Measurements from ENCODE around the gene SHANK3. TPM values are rescaled to one million over a fixed set of nuclear protein-coding genes. Genes with fewer than 3 reads are reported as not detected.

The SHANK3 gene
- total and polyA plus RNA-seq, 4 donors, result 1.1 to 10.0 (median 5.8) TPM

DNA sequence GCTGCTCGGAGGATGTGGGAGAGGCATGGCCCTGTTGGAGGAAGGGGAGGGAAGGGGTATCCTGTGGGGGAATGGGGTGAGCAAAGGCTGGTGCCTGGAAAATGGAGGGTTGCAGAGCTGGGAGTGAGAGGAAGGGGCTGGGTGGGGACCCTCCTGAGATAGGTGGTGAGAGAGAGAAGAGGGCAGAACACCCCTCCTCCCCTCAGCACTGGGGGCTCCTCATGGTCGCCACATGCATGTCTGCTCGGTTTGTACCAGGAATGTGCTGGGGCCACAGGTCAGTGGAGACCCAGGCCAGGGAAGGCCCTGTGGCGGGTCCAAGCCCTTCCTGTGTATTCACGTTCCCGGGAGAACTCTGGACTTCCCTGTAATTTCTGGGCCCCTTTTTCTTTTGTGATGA, 37.6 kb downstream of the SHANK3 start:
- no peaks in the 10 kb centered on the region for H3K27me3 ChIP-seq (ENCODE audit: control insufficient read depth in 4 of 4, insufficient read depth in 4 of 4, low read length in 3 of 4)
- no peak for TF ChIP-seq RAD21 (IDR thresholded peaks at IDR 0.05)
- no peak for TF ChIP-seq TAF1 (conservative IDR thresholded peaks at IDR 0.05)
- TF ChIP-seq SP1 (IDR thresholded peaks at IDR 0.05), result no peak
- TF ChIP-seq, protein P1, sequence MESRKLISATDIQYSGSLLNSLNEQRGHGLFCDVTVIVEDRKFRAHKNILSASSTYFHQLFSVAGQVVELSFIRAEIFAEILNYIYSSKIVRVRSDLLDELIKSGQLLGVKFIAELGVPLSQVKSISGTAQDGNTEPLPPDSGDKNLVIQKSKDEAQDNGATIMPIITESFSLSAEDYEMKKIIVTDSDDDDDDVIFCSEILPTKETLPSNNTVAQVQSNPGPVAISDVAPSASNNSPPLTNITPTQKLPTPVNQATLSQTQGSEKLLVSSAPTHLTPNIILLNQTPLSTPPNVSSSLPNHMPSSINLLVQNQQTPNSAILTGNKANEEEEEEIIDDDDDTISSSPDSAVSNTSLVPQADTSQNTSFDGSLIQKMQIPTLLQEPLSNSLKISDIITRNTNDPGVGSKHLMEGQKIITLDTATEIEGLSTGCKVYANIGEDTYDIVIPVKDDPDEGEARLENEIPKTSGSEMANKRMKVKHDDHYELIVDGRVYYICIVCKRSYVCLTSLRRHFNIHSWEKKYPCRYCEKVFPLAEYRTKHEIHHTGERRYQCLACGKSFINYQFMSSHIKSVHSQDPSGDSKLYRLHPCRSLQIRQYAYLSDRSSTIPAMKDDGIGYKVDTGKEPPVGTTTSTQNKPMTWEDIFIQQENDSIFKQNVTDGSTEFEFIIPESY (IDR thresholded peaks at IDR 0.05), result no peak
- TF ChIP-seq FOXA1 (IDR thresholded peaks at IDR 0.05), result no peak
- no peak for TF ChIP-seq FOXA2 (IDR thresholded peaks at IDR 0.05)
- TF ChIP-seq JUND (IDR thresholded peaks at IDR 0.05), result no peak
- TF ChIP-seq YY1 (IDR thresholded peaks at IDR 0.05), result no peak
- TF ChIP-seq RXRA (IDR thresholded peaks at IDR 0.05), result no peak
- no peak for TF ChIP-seq HNF4A (conservative IDR thresholded peaks at IDR 0.05)
- TF ChIP-seq, protein P2, sequence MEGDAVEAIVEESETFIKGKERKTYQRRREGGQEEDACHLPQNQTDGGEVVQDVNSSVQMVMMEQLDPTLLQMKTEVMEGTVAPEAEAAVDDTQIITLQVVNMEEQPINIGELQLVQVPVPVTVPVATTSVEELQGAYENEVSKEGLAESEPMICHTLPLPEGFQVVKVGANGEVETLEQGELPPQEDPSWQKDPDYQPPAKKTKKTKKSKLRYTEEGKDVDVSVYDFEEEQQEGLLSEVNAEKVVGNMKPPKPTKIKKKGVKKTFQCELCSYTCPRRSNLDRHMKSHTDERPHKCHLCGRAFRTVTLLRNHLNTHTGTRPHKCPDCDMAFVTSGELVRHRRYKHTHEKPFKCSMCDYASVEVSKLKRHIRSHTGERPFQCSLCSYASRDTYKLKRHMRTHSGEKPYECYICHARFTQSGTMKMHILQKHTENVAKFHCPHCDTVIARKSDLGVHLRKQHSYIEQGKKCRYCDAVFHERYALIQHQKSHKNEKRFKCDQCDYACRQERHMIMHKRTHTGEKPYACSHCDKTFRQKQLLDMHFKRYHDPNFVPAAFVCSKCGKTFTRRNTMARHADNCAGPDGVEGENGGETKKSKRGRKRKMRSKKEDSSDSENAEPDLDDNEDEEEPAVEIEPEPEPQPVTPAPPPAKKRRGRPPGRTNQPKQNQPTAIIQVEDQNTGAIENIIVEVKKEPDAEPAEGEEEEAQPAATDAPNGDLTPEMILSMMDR (IDR thresholded peaks at IDR 0.05; ENCODE audit: low read depth, low read length, missing input control), result no peak
- no peak for TF ChIP-seq NR2F2 (IDR thresholded peaks at IDR 0.05)
- TF ChIP-seq, protein P3, sequence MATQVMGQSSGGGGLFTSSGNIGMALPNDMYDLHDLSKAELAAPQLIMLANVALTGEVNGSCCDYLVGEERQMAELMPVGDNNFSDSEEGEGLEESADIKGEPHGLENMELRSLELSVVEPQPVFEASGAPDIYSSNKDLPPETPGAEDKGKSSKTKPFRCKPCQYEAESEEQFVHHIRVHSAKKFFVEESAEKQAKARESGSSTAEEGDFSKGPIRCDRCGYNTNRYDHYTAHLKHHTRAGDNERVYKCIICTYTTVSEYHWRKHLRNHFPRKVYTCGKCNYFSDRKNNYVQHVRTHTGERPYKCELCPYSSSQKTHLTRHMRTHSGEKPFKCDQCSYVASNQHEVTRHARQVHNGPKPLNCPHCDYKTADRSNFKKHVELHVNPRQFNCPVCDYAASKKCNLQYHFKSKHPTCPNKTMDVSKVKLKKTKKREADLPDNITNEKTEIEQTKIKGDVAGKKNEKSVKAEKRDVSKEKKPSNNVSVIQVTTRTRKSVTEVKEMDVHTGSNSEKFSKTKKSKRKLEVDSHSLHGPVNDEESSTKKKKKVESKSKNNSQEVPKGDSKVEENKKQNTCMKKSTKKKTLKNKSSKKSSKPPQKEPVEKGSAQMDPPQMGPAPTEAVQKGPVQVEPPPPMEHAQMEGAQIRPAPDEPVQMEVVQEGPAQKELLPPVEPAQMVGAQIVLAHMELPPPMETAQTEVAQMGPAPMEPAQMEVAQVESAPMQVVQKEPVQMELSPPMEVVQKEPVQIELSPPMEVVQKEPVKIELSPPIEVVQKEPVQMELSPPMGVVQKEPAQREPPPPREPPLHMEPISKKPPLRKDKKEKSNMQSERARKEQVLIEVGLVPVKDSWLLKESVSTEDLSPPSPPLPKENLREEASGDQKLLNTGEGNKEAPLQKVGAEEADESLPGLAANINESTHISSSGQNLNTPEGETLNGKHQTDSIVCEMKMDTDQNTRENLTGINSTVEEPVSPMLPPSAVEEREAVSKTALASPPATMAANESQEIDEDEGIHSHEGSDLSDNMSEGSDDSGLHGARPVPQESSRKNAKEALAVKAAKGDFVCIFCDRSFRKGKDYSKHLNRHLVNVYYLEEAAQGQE (IDR thresholded peaks at IDR 0.05), result no peak
- no peak overlapping the region for H3K27ac ChIP-seq (ENCODE audit: low read depth in 1 of 2, low read length in 2 of 2)
- H3K9me3 ChIP-seq (ENCODE audit: control insufficient read depth in 4 of 4, low read length in 3 of 4), result no peaks in the 10 kb centered on the region
- WGBS, result 86% methylated on average over 6 of the region's 6 CpGs
- H3K9ac ChIP-seq (ENCODE audit: low read depth in 1 of 2, low read length in 2 of 2), result no peak overlapping the region
- H3K4me3 ChIP-seq (ENCODE audit: low read depth in 1 of 3, low read length in 3 of 3), result no peak overlapping the region
- no peak for DNase-seq (ENCODE audit: low spot score)
- peaks cover 0 to 17% (median 7%) of the 10 kb centered on the region in 4 donors for H3K36me3 ChIP-seq (ENCODE audit: control insufficient read depth in 4 of 4, insufficient read depth in 3 of 4, low read depth in 1 of 4, low read length in 3 of 4)
- H3K4me1 ChIP-seq (ENCODE audit: control insufficient read depth in 4 of 4, insufficient read depth in 4 of 4, low read length in 3 of 4), result peaks cover 0 to 16% (median 6%) of the 10 kb centered on the region in 4 donors

DNA sequence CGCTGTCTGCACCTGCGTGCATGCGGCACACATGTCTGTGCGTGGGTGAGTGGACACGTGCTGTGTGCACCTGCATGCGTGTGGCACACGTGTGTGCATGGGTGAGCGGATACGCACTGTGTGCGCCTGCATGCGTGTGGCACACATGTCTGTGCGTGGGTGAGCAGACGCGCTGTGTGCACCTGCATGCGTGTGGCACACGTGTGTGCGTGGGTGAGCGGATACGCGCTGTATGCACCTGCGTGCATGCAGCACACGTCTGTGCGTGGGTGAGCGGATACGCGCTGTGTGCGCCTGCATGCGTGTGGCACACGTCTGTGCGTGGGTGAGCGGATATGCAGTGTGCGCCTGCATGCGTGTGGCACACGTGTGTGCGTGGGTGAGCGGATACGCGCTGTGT, 38.3 kb downstream of the SHANK3 start:
- no peak overlapping the region for H3K27ac ChIP-seq (ENCODE audit: low read depth in 1 of 2, low read length in 2 of 2)
- 96% methylated on average over 38 of the region's 38 CpGs for WGBS
- H3K9ac ChIP-seq (ENCODE audit: low read depth in 1 of 2, low read length in 2 of 2), result no peak overlapping the region
- peaks cover 0 to 16% (median 6%) of the 10 kb centered on the region in 4 donors for H3K4me1 ChIP-seq (ENCODE audit: control insufficient read depth in 4 of 4, insufficient read depth in 4 of 4, low read length in 3 of 4)
- no peak overlapping the region for H3K4me3 ChIP-seq (ENCODE audit: low read depth in 1 of 3, low read length in 3 of 3)
- no peaks in the 10 kb centered on the region for H3K9me3 ChIP-seq (ENCODE audit: control insufficient read depth in 4 of 4, low read length in 3 of 4)
- no peaks in the 10 kb centered on the region for H3K27me3 ChIP-seq (ENCODE audit: control insufficient read depth in 4 of 4, insufficient read depth in 4 of 4, low read length in 3 of 4)
- DNase-seq (ENCODE audit: low spot score), result no peak
- H3K36me3 ChIP-seq (ENCODE audit: control insufficient read depth in 4 of 4, insufficient read depth in 3 of 4, low read depth in 1 of 4, low read length in 3 of 4), result peaks cover 0 to 20% (median 4%) of the 10 kb centered on the region in 4 donors
- TF ChIP-seq NR2F2 (IDR thresholded peaks at IDR 0.05), result no peak
- no peak for TF ChIP-seq GABPA (IDR thresholded peaks at IDR 0.05 in 1 of 2, conservative IDR thresholded peaks at IDR 0.05 in 1 of 2)
- TF ChIP-seq RXRA (IDR thresholded peaks at IDR 0.05), result no peak
- TF ChIP-seq JUND (IDR thresholded peaks at IDR 0.05), result no peak
- TF ChIP-seq FOXA1 (IDR thresholded peaks at IDR 0.05), result no peak
- TF ChIP-seq, protein P4, sequence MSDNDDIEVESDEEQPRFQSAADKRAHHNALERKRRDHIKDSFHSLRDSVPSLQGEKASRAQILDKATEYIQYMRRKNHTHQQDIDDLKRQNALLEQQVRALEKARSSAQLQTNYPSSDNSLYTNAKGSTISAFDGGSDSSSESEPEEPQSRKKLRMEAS (IDR thresholded peaks at IDR 0.05), result no peak
- no peak for TF ChIP-seq HNF4A (conservative IDR thresholded peaks at IDR 0.05)
- TF ChIP-seq, protein P3 (IDR thresholded peaks at IDR 0.05), result no peak
- TF ChIP-seq YY1 (IDR thresholded peaks at IDR 0.05), result no peak
- TF ChIP-seq EGR1 (IDR thresholded peaks at IDR 0.05; ENCODE audit: low read depth in 2 of 2), result no peak
- TF ChIP-seq, protein P1 (IDR thresholded peaks at IDR 0.05), result no peak
- no peak for TF ChIP-seq TAF1 (conservative IDR thresholded peaks at IDR 0.05)
- no peak for TF ChIP-seq FOXA2 (IDR thresholded peaks at IDR 0.05)
- no peak for TF ChIP-seq HNF4G (IDR thresholded peaks at IDR 0.05)

Data from liver (tissue), 9 donors.